ENCODE data around the gene RALBP1.

RALBP1 gene

DNA sequence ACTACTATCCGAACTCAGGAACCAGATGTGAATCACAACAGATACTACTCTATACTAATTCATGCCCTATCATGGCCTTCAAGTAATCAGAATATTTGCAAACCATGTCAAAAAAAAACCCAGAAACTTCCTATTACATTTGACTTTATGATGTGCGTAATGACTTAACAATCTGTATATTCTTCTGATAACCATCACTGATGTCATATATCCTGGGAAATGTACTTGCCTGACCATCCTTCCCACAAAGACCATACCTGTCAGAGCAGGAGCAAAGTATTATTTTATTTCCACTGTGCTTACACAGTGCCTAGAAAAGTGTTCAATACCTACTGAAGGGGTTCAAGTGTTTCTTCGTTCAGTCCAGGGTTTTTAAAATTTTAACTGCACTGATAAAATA lies 111.5 kb downstream of the RALBP1 start:
- no peak for DNase-seq (ENCODE audit: extremely low read depth in 1 of 2, low read depth in 1 of 2)

Measured in stimulated activated CD8-positive, alpha-beta memory T cell treated with anti-CD3 and anti-CD28 coated beads, Interleukin-7, amount 100 ng/mL, for 48 hours (primary cell).